GM19463 (cell line): ENCODE data around the gene ARHGEF6.
"Not testable (repeated sequence)": the region's sequence is repeated elsewhere in the genome, so short reads cannot be mapped to it uniquely, and the experiment has no call there.

Experiments
- ATAC-seq: cut with Tn5 transposase; IDR thresholded peaks from one replicate; pipeline ENCODE4 v1.9.1; 2021; ENCODE audit warnings: mild to moderate bottlenecking, moderate library complexity; ENCODE audit not compliant: unreplicated experiment

Gene ARHGEF6

GRCh38 chrX:136780763-136781162, at the start of gene ARHGEF6:
Gene ARHGEF6 (minus strand): TSS chrX:136780932. CDS start chrX:136780882, 50 bp downstream.
- no peak for ATAC-seq

- ATAC-seq = no peak
Measured at GRCh38 chrX:136829413-136829812, 48.7 kb upstream of the ARHGEF6 start.

- ATAC-seq = no peak
Measured at GRCh38 chrX:136828830-136829229, 48.1 kb upstream of the ARHGEF6 start.

GRCh38 chrX:136827026-136827425, 46.3 kb upstream of the ARHGEF6 start:
- no peak for ATAC-seq

DNA sequence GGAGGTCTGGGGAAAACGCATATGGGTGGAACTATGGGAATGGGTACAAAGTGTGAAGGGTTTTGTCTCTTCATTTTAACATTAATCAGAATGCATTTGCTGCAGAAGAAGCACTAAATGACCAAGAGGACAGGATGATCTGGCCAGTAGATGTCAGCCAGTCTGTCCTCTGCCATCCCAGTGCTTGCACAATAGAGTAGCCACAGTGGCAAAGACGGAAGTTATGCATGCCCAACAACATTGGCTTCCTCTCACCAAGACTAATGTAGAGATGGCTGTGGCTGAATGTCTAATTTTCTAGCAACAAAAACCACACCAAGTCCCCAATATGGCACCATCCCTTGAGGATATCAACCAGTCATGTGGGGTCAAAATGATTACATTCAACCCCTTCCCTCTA, 45.0 kb upstream of the ARHGEF6 start:
- no peak for ATAC-seq

GRCh38 chrX:136823175-136823574, 42.4 kb upstream of the ARHGEF6 start:
- no peak for ATAC-seq

GRCh38 chrX:136822337-136823095, 41.8 kb upstream of the ARHGEF6 start:
- no peak for ATAC-seq

DNA sequence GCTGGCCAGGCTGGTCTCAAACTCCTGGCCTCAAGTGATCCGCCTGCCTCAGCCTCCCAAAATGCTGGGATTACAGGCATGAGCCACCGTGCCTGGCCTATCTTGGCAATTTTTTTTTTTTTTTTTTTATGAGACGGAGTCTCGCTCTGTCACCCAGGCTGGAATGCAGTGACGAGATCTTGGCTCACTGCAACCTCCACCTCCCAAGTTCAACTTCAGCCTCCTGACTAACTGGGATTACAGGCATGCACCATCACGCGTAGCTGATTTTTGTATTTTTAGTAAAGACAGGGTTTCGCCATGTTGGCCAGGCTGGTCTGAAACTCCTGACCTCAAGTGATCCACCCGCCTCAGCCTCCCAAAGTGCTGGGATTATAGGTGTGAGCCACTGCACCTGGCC, 39.0 kb upstream of the ARHGEF6 start:
- not testable (repeated sequence) for ATAC-seq

DNA sequence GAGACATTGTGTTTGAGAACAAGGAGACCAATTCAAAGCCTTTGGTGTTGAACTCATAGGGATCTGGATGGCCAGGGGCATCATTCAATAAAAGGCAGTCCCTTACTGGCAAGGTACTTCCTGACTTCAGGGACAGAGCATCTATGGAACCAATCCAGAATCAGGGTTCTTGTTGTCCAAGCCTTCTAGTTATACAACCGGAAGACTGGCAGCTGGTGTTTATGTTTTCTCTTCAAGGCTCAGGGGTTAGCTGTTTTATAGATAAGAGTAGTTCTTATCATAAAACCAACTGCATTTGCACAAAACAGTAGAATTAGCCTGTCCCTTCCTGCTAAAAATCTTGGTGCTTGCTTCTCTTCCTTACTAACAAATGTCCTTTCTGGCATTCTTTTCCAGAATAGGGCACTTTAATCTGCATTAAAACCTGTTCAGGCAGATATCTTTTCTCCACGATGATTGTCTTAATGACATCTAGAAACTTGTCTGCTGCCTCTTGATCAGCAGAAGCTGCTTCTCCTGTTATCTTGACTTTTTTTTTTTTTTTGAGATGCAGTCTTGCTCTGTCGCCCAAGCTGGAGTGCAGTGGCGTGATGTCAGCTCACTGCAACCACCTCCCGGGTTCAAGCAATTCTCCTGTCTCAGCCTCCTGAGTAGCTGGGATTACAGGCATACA, 38.4 kb upstream of the ARHGEF6 start:
- no peak for ATAC-seq

DNA sequence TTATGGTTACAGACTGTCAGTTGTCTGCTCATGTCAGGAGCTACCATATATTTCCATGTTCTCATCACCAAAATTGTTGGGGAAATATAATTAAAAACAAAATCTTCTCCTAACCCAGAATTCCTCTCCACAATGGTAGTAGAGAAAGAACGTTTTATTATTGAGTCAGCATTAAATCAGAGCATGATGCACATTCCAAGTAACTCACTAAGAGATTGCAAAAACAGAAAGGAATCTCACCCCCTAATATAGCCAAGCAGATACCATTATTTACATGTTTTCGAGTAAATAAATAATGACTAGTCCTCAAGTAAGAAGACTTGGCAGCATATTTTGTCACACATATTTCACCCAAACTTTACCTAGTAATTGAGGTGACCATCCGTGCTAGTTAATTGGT, 36.2 kb upstream of the ARHGEF6 start:
- ATAC-seq = no peak

DNA sequence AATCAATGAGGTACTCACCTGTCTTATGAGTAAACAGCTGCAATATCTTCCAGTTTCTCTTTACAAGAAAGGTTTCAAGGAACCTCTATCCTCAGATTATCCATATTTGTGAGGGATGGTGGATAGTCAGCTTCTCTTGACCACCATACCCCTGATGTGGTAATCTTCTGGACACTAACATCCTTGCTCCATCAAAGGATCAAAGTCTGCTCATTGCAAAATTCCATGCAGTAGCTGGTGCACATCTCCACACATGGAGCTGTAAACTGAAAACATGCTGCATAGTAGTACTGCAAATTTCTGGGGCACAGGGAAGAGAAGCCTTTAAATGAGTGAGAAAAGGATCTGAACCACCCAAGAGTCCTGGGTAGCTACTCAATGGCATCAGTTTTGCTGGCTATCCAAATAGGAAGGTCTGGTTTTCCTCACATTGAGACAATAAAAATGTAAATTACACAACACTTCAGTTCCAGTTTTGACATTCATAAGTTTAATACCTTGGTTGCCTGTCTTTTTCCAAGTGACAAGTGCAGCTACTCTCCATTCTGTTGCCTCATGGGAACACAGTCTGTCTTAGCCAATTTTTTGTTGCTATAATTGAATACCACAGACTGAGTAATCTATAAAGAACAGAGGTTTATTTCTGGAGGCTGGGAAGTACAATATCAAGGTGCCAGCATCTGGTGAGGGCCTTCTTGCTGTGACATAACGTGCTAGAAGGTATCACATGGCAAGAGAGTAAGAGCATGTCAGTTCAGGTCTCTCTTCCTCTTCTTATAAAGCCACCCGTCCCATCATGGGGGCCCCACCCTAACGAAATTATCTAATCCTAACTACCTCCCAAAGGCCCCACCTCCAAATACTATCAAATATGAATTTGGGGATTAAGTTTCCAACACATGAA, 34.4 kb upstream of the ARHGEF6 start:
- no peak for ATAC-seq

DNA sequence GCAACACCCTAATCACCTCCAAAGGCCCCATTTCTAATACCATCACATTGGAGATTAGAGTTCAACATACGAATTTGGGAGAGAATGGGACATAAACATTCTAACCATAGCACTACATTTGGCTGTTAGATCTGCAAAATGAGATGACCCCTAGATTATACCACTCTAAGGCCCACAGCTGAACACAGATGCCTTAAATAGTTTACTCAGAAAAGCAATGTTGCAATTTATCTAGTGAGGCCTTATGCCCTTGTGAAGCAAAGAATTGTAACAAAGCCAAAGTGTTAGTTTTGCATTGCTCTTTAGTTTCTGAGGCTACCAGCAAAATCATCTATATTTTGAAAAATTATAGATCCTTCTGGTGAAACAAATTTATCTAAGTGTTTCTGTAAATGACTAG, 31.6 kb upstream of the ARHGEF6 start:
- no peak for ATAC-seq

DNA sequence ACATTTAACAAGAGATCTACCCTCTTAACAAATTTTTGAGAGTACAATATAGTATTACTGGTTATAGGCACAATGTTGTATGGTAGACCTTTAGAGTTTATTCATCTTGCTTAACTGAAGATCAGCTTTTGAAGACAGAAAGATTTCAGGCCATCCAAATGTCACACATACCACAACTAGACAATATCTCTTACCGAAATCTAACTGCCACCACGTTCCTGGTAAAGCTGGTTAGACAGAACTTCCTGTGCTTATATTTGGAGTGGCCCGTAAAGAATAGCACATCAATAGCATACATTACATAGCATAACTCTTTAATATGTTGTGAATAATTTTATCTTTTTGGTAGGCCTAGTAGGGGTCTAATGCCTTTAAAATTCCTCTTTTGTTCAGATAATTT, 29.8 kb upstream of the ARHGEF6 start:
- no peak for ATAC-seq

GRCh38 chrX:136806891-136807410, 26.2 kb upstream of the ARHGEF6 start:
- ATAC-seq = no peak

DNA sequence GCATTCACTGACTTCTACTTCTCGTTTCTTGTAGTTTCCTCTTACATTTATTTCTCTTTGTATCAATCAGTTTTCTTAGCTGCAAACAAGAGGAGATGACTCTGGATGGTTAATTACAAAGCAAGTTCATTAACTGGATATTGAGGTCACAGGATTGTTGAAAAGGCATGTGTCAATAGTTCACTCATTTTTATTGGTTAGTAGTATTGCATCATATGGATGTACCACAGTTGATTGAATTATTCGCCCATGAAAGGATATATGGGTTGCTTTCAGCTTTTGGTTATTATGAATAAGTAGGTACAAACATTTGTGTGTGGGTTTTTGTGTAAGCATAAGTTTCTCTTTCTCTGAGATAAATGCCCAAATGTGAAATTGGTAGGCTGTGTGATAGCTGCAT, 21.8 kb upstream of the ARHGEF6 start:
- no peak for ATAC-seq

GRCh38 chrX:136797787-136798186, 17.1 kb upstream of the ARHGEF6 start:
- ATAC-seq = no peak

DNA sequence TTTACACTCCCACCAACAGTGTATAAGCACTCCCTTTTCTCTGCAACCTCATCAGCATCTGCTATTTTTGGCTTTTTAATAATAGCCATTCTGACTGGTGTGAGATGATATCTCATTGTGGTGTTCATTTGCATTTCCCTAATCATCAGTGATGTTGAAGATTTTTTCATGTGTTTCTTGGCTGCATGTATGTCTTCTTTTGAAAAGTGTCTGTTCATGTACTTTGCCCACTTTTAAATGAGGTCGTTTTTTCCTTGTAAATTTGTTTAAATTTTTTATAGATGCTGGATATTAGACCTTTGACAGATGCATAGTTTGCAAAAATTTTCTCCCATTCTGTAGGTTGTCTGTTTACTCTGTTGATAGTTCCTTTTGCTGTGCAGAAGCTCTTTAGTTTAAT, 14.4 kb upstream of the ARHGEF6 start:
- not testable (repeated sequence) for ATAC-seq

DNA sequence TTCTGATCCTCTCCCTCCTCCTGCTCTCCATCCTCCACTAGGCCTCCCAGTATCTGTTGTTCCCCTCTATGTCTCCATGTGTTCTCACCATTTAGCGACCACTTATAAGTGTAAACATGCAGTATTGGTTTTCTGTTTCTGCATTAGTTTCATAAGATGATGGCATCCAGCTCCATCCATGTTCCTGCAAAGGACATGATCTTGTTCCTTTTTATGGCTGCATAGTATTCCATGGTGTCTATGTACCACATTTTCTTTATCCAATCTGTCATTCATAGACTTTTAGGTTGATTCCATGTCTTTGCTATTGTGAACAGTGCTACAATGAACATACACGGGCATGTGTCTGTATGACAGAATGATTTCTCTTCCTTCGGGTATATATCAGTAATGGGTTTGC, 13.9 kb upstream of the ARHGEF6 start:
- ATAC-seq = not testable (repeated sequence)

GRCh38 chrX:136794080-136794479, 13.3 kb upstream of the ARHGEF6 start:
- no peak for ATAC-seq

GRCh38 chrX:136789856-136790255, 9.1 kb upstream of the ARHGEF6 start:
- ATAC-seq = no peak

GRCh38 chrX:136784231-136784630, 3.5 kb upstream of the ARHGEF6 start:
- ATAC-seq = no peak
